ENCODE results near the gene ANKDD1B.

DNA sequence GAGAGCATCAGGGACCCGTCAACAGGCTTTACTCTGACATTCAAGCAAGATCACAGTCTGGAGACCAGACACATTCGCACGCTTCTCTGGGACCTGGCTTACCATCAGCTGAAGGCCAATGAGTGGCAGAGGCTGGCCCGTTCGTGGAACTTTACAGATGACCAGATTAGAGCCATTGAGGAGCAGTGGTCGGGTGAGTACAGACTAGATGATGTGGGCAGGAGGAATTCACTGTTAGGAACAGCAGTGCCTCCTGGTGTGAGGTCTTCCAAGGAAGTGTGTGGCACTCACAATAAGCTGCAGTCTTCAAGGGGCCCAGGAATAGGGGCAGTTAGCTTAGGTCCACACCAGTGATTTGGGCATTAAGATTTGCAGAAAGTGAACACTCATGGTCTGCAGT, 55.5 kb downstream of the ANKDD1B start:
- TF ChIP-seq, protein P1, sequence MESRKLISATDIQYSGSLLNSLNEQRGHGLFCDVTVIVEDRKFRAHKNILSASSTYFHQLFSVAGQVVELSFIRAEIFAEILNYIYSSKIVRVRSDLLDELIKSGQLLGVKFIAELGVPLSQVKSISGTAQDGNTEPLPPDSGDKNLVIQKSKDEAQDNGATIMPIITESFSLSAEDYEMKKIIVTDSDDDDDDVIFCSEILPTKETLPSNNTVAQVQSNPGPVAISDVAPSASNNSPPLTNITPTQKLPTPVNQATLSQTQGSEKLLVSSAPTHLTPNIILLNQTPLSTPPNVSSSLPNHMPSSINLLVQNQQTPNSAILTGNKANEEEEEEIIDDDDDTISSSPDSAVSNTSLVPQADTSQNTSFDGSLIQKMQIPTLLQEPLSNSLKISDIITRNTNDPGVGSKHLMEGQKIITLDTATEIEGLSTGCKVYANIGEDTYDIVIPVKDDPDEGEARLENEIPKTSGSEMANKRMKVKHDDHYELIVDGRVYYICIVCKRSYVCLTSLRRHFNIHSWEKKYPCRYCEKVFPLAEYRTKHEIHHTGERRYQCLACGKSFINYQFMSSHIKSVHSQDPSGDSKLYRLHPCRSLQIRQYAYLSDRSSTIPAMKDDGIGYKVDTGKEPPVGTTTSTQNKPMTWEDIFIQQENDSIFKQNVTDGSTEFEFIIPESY (IDR thresholded peaks at IDR 0.05; ENCODE audit: borderline replicate concordance, low read depth) = no peak
- TF ChIP-seq, protein P2, sequence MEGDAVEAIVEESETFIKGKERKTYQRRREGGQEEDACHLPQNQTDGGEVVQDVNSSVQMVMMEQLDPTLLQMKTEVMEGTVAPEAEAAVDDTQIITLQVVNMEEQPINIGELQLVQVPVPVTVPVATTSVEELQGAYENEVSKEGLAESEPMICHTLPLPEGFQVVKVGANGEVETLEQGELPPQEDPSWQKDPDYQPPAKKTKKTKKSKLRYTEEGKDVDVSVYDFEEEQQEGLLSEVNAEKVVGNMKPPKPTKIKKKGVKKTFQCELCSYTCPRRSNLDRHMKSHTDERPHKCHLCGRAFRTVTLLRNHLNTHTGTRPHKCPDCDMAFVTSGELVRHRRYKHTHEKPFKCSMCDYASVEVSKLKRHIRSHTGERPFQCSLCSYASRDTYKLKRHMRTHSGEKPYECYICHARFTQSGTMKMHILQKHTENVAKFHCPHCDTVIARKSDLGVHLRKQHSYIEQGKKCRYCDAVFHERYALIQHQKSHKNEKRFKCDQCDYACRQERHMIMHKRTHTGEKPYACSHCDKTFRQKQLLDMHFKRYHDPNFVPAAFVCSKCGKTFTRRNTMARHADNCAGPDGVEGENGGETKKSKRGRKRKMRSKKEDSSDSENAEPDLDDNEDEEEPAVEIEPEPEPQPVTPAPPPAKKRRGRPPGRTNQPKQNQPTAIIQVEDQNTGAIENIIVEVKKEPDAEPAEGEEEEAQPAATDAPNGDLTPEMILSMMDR (IDR thresholded peaks at IDR 0.05) = no peak
- TF ChIP-seq RAD21 (IDR thresholded peaks at IDR 0.05; ENCODE audit: low read length) (0 out of 2 replicates have a peak, but pooled peaks have one; percentile 4), EP300 (IDR thresholded peaks at IDR 0.05; ENCODE audit: borderline replicate concordance in 1 of 2, low read depth in 1 of 2, low read length in 1 of 2) (no peak), POLR2AphosphoS5 (IDR thresholded peaks at IDR 0.05; ENCODE audit: low read depth, low read length) (no peak), CHD2 (IDR thresholded peaks at IDR 0.05; ENCODE audit: low read length, partially characterized antibody) (no peak)

Data from SK-N-SH (cell line).